K562 (cell line): Measurements from ENCODE around the gene SCYL1.

Source experiments
- BRCA1 ChIP-seq, 2 experiments: fragments of 450-650 bp in 1 of 2; sonication (generic) in 1 of 2; formaldehyde crosslinking in 1 of 2; IDR thresholded peaks; 2 replicates each; pipeline versions ENCODE4 v1.5.0 to v1.6.1; 2017 to 2020; ENCODE audit warnings: mild to moderate bottlenecking in 1 of 2, missing genetic modification reagents in 1 of 2
- JUND ChIP-seq, 2 experiments: IDR thresholded peaks; 2 replicates in 1 of 2; 3 replicates in 1 of 2; pipeline ENCODE4 v1.6.1; 2011; ENCODE audit warnings: borderline replicate concordance in 2 of 2, low read depth in 2 of 2, low read length in 2 of 2, improper control_type of control experiment in 1 of 2, missing biosample characterization in 1 of 2, missing genetic modification characterization in 1 of 2, missing genetic modification reagents in 1 of 2
- KDM1A ChIP-seq, 2 experiments: fragments of 450-650 bp; IDR thresholded peaks; 2 replicates each; pipeline ENCODE4 v1.6.1; 2016; ENCODE audit warnings: mild to moderate bottlenecking in 2 of 2
- SIN3A ChIP-seq, 2 experiments: fragments of 150-350 bp in 1 of 2; IDR thresholded peaks; 2 replicates each; pipeline ENCODE4 v1.6.1; 2011 to 2016; ENCODE audit warnings: borderline replicate concordance in 2 of 2, low read depth in 2 of 2, low read length in 2 of 2, mild to moderate bottlenecking in 2 of 2, moderate library complexity in 2 of 2; ENCODE audit not compliant: control insufficient read depth in 1 of 2
- SOX6 ChIP-seq: fragments of 450-650 bp; IDR thresholded peaks from 2 replicates; pipeline ENCODE4 v1.6.1; 2014; ENCODE audit warnings: mild to moderate bottlenecking
- ZNF121 ChIP-seq: sonication (generic); formaldehyde crosslinking; conservative IDR thresholded peaks from 2 replicates; pipeline ENCODE4 v1.8.0; 2022; ENCODE audit warnings: missing genetic modification reagents
- TF ChIP-seq, protein P1 (sequence below), 3 experiments: IDR thresholded peaks in 2 of 3; conservative IDR thresholded peaks in 1 of 3; 2 replicates each; pipeline ENCODE4 v1.5.1; 2011 to 2012; ENCODE audit warnings: low read length in 3 of 3, mild to moderate bottlenecking in 3 of 3, control low read depth in 2 of 3, improper control_type of control experiment in 1 of 3, inconsistent platforms in 1 of 3, low read depth in 1 of 3, mixed read lengths in 1 of 3, moderate library complexity in 1 of 3; ENCODE audit not compliant: insufficient read depth in 2 of 3

- no peak for TF ChIP-seq KDM1A (IDR thresholded peaks at IDR 0.05)
- TF ChIP-seq, protein P1, sequence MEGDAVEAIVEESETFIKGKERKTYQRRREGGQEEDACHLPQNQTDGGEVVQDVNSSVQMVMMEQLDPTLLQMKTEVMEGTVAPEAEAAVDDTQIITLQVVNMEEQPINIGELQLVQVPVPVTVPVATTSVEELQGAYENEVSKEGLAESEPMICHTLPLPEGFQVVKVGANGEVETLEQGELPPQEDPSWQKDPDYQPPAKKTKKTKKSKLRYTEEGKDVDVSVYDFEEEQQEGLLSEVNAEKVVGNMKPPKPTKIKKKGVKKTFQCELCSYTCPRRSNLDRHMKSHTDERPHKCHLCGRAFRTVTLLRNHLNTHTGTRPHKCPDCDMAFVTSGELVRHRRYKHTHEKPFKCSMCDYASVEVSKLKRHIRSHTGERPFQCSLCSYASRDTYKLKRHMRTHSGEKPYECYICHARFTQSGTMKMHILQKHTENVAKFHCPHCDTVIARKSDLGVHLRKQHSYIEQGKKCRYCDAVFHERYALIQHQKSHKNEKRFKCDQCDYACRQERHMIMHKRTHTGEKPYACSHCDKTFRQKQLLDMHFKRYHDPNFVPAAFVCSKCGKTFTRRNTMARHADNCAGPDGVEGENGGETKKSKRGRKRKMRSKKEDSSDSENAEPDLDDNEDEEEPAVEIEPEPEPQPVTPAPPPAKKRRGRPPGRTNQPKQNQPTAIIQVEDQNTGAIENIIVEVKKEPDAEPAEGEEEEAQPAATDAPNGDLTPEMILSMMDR (IDR thresholded peaks at IDR 0.05 in 2 of 3, conservative IDR thresholded peaks at IDR 0.05 in 1 of 3; ENCODE audit: insufficient read depth in 2 of 3, low read depth in 1 of 3, low read length in 3 of 3) = no peak
- TF ChIP-seq JUND (IDR thresholded peaks at IDR 0.05; ENCODE audit: borderline replicate concordance, low read depth, low read length) = no peak
- no peak for TF ChIP-seq JUND (tag; IDR thresholded peaks at IDR 0.05; ENCODE audit: borderline replicate concordance, low read depth, low read length)
- TF ChIP-seq SIN3A (IDR thresholded peaks at IDR 0.05; ENCODE audit: borderline replicate concordance in 2 of 2, control insufficient read depth in 1 of 2, low read depth in 2 of 2, low read length in 2 of 2) = no peak
- no peak for TF ChIP-seq BRCA1 (IDR thresholded peaks at IDR 0.05)
- TF ChIP-seq BRCA1 (CRISPR knock-in tag; IDR thresholded peaks at IDR 0.05) = no peak
- TF ChIP-seq ZNF121 (CRISPR knock-in tag) = no peak
- TF ChIP-seq SOX6 = no peak
Measured at GRCh38 chr11:65536412-65537295, 11.8 kb downstream of the SCYL1 start.
